NB4 (cell line): ENCODE measurements around the gene ADARB2.

ENCODE experiments used
- CTCF ChIP-seq: IDR thresholded peaks from one replicate; pipeline ENCODE4 v1.5.1; 2012; ENCODE audit warnings: low read depth, low read length
- MYC ChIP-seq: IDR thresholded peaks from 2 replicates; pipeline ENCODE4 v1.6.1; 2011; ENCODE audit warnings: low read depth, low read length
- POLR2A ChIP-seq: IDR thresholded peaks from 2 replicates; pipeline ENCODE4 v1.6.1; 2011; ENCODE audit warnings: mild to moderate bottlenecking; ENCODE audit not compliant: insufficient read length; ENCODE audit errors: extremely low read depth
- TF ChIP-seq, protein P1 (sequence below): IDR thresholded peaks from 2 replicates; pipeline ENCODE4 v1.6.1; 2011; ENCODE audit warnings: low read depth, low read length

DNA sequence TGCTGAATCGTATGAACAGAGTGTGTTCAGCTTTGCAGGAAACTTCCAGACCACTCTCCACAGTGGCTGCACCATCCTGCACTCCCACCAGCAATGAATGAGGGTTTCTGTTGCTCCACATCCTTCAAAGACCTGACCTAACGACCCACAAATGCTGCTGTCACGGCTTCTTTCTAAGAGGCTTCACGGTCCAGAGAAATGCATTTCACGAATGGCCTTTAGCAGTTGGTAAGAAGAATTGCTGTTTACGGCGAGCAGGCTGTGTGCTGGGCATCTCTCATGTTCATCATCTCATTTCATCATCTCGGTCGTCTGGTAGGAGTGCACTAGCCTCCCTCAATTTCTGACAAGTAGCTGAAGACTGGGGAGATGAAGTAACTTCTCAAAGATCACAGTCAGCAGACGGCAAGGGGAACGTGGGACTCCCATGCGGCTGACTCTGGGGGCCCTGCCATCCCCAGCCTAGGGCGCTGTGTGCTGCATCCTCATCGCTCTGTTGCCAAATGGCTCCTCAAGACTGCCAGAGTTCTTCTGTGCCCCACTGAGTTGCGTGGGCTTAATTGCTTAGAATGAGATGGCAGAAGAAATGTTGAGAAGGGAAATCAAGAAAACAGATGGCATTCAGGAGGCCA, 72.9 kb downstream of the ADARB2 start:
- TF ChIP-seq CTCF (no peak), POLR2A (no peak), MYC (no peak)
- TF ChIP-seq, protein P1, sequence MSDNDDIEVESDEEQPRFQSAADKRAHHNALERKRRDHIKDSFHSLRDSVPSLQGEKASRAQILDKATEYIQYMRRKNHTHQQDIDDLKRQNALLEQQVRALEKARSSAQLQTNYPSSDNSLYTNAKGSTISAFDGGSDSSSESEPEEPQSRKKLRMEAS, result no peak
